ENCODE data around the gene SH2B3. TPM values are rescaled to one million over a fixed set of nuclear protein-coding genes. Genes with fewer than 3 reads are reported as not detected.

SH2B3 gene
- 10 to 100 TPM; 68.1 to 81.3 (median 68.4) TPM for total RNA-seq
- 31.5 TPM for total RNA-seq (2013)

DNA sequence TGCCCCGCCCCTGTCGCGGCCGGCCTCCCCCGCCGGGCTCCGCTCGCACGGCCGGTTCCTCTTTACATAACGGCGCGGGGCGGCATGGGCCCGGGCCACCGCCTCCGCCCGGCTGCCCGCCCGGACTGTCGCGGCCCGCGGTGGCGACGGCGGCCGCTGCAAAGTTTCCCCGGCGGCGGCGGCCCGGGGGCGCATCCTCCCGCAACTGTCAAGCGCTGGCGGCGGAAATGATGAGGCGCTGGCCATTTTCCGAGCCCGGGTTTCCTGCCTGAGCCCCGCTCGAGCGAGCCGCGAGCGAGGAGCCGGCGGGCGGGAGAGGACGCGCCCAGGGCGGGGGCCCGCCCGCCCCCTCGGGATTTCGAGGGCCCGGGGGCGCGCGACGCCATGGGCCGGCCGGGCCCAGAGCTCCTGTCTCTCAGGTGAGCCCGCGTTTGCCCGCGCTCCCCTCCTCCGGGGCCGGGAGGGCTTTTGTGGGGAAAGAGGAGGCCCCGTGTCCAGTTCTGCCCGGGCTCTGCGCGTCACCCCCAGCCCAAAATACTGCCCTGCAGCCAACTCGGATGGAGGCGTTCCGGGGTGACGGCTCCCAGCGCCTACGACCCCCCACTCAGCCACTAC lies at the start of gene SH2B3:
TSS of gene SH2B3 (plus strand) at position 65 of the 615 bp plus-strand sequence. CDS start 12,223 bp downstream, outside the sequence.
- Mint-ChIP-seq H3K4me1 (peaks cover 50 to 72% of the 10 kb centered on the region in 2 donors), H3K9me3 (no peaks in the 10 kb centered on the region), H3K4me3 (peak within 1 kb of the TSS; percentile 95), H3K27ac (peak within 1 kb of the TSS; percentile 96), H3K36me3 (no peaks in the 10 kb centered on the region), H3K27me3 (ENCODE audit: low read depth in 2 of 2) (no peaks in the 10 kb centered on the region)
- H3K4me1 ChIP-seq (ENCODE audit: control insufficient read depth, insufficient read depth, low read length): peaks cover 73% of the 10 kb centered on the region
- H3K27ac ChIP-seq (ENCODE audit: low read length): peak within 1 kb of the TSS; percentile 98
- H3K4me3 ChIP-seq (ENCODE audit: low read length): peak within 1 kb of the TSS; percentile 98
- peak in 1 of 2 donors; percentile 90 for DNase-seq
- intact Hi-C loops (cut with micrococcal nuclease): loop anchor here (1.0 kb wide), 2 partner anchors 24 to 28 kb away; no protein-coding TSS in a partner anchor
- peak; percentile 27 to 49 (median 45) for ATAC-seq
- TF ChIP-seq, protein P1, sequence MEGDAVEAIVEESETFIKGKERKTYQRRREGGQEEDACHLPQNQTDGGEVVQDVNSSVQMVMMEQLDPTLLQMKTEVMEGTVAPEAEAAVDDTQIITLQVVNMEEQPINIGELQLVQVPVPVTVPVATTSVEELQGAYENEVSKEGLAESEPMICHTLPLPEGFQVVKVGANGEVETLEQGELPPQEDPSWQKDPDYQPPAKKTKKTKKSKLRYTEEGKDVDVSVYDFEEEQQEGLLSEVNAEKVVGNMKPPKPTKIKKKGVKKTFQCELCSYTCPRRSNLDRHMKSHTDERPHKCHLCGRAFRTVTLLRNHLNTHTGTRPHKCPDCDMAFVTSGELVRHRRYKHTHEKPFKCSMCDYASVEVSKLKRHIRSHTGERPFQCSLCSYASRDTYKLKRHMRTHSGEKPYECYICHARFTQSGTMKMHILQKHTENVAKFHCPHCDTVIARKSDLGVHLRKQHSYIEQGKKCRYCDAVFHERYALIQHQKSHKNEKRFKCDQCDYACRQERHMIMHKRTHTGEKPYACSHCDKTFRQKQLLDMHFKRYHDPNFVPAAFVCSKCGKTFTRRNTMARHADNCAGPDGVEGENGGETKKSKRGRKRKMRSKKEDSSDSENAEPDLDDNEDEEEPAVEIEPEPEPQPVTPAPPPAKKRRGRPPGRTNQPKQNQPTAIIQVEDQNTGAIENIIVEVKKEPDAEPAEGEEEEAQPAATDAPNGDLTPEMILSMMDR (IDR thresholded peaks at IDR 0.05): no peak
- WGBS (ENCODE audit: insufficient coverage): 0% methylated on average over 80 of the region's 80 CpGs
- no peaks in the 10 kb centered on the region for H3K36me3 ChIP-seq (ENCODE audit: control insufficient read depth, insufficient read depth, low read length)
- no peaks in the 10 kb centered on the region for H3K9me3 ChIP-seq (ENCODE audit: control insufficient read depth, insufficient read depth, low read length)
- H3K27me3 ChIP-seq (ENCODE audit: control insufficient read depth, insufficient read depth, low read length): no peaks in the 10 kb centered on the region

DNA sequence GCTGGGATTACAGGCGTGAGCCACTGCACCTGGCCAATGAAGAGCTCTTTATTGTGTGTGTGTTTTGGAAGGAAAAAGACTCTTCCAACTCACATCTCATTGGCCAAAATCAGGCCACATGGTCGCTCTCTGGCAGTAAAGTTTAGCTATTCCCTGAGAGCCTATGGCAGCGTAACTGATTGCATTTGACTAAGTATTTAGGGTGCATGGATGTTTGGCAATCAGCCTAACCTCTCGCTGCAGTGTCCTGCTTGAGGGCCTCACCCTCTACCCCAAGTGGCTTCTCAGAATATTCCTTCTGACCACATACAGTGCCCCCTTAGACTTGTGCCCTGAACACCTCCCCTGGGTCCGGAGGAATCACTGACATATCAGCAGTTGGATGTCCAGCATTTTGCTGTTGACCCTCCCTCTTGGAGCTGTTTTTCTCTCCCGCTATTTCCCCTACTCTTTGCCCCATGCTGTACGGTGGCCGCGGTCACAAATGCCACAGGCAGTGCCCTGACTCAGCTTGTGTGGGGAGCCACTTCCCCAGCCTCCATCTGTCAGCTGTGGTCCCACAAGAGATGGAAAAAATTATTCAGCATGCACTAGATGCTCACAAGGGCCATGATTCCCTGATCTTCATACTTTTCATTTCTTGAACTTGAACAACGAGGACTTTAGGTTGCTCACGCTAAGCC lies 46.4 kb upstream of the SH2B3 start:
- Mint-ChIP-seq H3K27me3 (ENCODE audit: low read depth in 2 of 2) (peaks cover 4 to 6% of the 10 kb centered on the region in 2 donors), H3K4me3 (no peak overlapping the region), H3K27ac (peak overlapping the region in 1 of 2 donors; percentile 66), H3K36me3 (no peaks in the 10 kb centered on the region), H3K4me1 (peaks cover 22 to 30% of the 10 kb centered on the region in 2 donors), H3K9me3 (no peaks in the 10 kb centered on the region)
- Histone ChIP-seq H3K27ac (ENCODE audit: low read length) (no peak overlapping the region), H3K4me1 (ENCODE audit: control insufficient read depth, insufficient read depth, low read length) (peaks cover 37% of the 10 kb centered on the region), H3K36me3 (ENCODE audit: control insufficient read depth, insufficient read depth, low read length) (no peaks in the 10 kb centered on the region), H3K4me3 (ENCODE audit: low read length) (no peak overlapping the region), H3K27me3 (ENCODE audit: control insufficient read depth, insufficient read depth, low read length) (no peaks in the 10 kb centered on the region), H3K9me3 (ENCODE audit: control insufficient read depth, insufficient read depth, low read length) (no peaks in the 10 kb centered on the region)
- 27% methylated on average over 11 of the region's 11 CpGs for WGBS (ENCODE audit: insufficient coverage)
- peak; percentile 44 to 60 (median 60) for ATAC-seq
- intact Hi-C loops (cut with micrococcal nuclease): no loop called here
- TF ChIP-seq, protein P1 (IDR thresholded peaks at IDR 0.05): no peak
- no peak for DNase-seq

GRCh38 chr12:111359914-111360276 lies 45.8 kb upstream of the SH2B3 start:
- Mint-ChIP-seq H3K27me3 (ENCODE audit: low read depth in 2 of 2) (peaks cover 4 to 6% of the 10 kb centered on the region in 2 donors), H3K36me3 (no peaks in the 10 kb centered on the region), H3K9me3 (no peaks in the 10 kb centered on the region), H3K4me3 (peak overlapping the region; percentile 4), H3K27ac (peak overlapping the region in 1 of 2 donors; percentile 66), H3K4me1 (peaks cover 22 to 30% of the 10 kb centered on the region in 2 donors)
- no peak overlapping the region for H3K27ac ChIP-seq (ENCODE audit: low read length)
- no peaks in the 10 kb centered on the region for H3K36me3 ChIP-seq (ENCODE audit: control insufficient read depth, insufficient read depth, low read length)
- intact Hi-C loops (cut with micrococcal nuclease): no loop called here
- TF ChIP-seq, protein P1 (IDR thresholded peaks at IDR 0.05): no peak
- H3K4me1 ChIP-seq (ENCODE audit: control insufficient read depth, insufficient read depth, low read length): peaks cover 35% of the 10 kb centered on the region
- H3K9me3 ChIP-seq (ENCODE audit: control insufficient read depth, insufficient read depth, low read length): no peaks in the 10 kb centered on the region
- DNase-seq: no peak
- 76% methylated on average over 5 of the region's 5 CpGs for WGBS (ENCODE audit: insufficient coverage)
- no peak overlapping the region for H3K4me3 ChIP-seq (ENCODE audit: low read length)
- no peaks in the 10 kb centered on the region for H3K27me3 ChIP-seq (ENCODE audit: control insufficient read depth, insufficient read depth, low read length)
- no peak for ATAC-seq

Data from natural killer cell (primary cell).